ENCODE measurements around the gene SEMA4A. TPM values are rescaled to one million over a fixed set of nuclear protein-coding genes. Genes with fewer than 3 reads are reported as not detected.

Gene SEMA4A

Small RNA genes within 50 kb of the gene (small RNA-seq; reads per million reads assigned to genes)
- not detected for gene RF00568
